Activated T-cell treated with anti-CD3 and anti-CD28 coated beads for 4 hours (primary cell): ENCODE data around the gene FOXP1.

ENCODE experiments used
- DNase-seq: peaks from one replicate; pipeline ENCODE4 v3.0.0-alpha.2; 2020

The FOXP1 gene

DNA sequence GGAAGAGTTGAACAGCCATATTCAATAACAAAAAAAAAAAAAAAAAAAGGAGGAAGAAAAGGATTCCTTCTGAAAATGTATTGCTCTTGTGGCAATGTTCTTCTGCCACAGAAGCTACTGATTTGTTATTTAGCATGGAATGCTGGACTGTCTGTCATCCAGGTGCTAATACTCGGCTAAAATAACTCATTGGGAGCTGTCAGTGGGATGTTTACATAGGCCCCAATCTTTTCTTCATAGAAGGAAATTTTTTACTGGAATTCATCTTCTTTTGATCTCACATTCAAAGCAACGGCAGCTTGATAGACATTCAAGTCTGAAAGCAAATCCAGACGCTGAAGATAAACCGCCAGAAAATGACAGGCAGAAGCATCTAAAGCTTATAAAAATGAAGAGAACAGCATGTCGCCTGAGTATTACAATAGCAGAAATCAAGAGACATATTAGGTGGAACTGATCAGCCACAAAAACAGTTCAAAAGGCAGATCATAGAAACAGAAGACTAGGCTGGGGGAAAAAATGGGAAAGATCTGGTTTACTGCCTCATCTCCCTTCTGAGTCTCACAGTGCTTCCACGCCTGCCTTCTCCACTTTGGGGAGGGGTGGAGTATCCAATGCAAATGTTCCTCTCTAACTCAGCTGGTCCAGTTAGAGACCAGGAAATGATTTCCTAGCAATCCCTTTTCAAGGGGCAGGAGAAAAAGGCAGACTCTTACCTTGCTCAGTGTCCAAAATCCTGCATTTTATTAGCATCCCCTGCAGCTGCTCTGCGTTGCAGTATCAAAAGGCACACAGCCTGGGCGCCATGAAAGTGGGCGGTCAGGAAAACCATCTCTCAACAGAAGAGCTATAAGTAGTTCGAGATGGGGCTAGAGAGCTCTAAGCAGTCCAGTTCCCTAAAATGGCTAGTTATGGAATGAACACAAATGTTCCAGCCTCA lies 451.9 kb downstream of the FOXP1 start:
- DNase-seq: no peak

- DNase-seq: peak; percentile 55
Measured at GRCh38 chr3:71130471-71131374, 452.8 kb downstream of the FOXP1 start.

DNA sequence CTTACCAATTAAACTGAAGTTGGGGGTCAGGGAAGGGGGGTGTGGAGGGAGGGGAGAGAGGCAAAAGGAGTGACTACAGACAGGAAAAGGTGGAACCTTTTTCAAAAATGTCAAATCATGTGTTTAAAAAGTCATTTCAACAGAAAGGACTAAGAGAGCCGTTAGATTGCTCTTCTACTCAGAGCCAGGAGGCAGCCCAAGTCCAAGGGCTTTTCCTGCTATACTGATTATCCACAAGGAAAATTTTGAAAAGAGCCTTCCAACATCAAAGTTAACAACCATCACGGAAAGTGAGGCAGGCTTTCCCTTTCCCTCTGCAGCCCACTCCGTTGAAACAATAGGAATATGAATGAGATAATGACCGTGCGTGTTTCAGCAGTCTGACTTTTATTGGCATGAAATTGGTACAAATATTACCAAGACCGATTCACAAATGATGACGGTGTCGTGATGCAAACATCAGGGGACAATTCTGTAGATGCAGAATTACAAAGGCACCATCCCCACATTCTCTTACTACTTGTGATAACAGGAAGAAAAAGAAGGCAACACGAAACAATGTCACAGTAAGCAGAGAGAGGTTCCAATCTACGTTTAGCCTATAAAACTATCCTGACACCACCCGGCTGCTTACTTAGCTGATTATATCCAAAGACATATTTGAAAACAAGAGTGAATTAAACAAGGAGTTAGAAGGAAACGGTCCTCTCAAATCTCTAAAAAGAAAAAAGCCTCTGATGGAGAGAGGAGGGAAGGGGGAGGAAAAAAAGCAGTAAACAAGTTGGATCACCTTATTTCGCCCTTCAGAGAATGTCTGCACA lies 453.7 kb downstream of the FOXP1 start:
- DNase-seq: no peak

- no peak for DNase-seq
Measured at GRCh38 chr3:71128961-71129360, 454.6 kb downstream of the FOXP1 start.

DNA sequence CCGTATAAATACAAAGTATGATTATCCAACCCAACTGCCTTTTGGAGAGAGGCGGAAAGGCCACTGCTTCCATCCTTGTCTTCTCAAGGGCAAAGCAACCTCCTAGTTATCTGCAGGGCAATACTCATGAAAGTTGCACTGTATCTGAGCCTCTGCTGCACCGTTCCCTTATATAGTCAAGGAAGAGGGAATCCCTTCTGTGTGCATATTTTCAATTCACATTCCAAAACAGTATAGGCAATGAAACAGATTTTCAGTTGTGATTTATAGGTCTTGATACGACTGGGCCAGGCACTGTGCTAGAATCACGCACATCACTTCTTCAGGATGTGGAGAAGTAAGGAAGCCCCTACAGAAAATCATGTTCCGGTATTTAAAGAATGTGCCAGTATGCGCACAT lies 455.7 kb downstream of the FOXP1 start:
- no peak for DNase-seq

GRCh38 chr3:71127052-71127831 lies 456.3 kb downstream of the FOXP1 start:
- DNase-seq: peak; percentile 39

- DNase-seq: no peak
Measured at GRCh38 chr3:71125738-71126137, 457.8 kb downstream of the FOXP1 start.

- DNase-seq: no peak
Measured at GRCh38 chr3:71124048-71124447, 459.5 kb downstream of the FOXP1 start.

- no peak for DNase-seq
Measured at GRCh38 chr3:71122641-71123040, 460.9 kb downstream of the FOXP1 start.

DNA sequence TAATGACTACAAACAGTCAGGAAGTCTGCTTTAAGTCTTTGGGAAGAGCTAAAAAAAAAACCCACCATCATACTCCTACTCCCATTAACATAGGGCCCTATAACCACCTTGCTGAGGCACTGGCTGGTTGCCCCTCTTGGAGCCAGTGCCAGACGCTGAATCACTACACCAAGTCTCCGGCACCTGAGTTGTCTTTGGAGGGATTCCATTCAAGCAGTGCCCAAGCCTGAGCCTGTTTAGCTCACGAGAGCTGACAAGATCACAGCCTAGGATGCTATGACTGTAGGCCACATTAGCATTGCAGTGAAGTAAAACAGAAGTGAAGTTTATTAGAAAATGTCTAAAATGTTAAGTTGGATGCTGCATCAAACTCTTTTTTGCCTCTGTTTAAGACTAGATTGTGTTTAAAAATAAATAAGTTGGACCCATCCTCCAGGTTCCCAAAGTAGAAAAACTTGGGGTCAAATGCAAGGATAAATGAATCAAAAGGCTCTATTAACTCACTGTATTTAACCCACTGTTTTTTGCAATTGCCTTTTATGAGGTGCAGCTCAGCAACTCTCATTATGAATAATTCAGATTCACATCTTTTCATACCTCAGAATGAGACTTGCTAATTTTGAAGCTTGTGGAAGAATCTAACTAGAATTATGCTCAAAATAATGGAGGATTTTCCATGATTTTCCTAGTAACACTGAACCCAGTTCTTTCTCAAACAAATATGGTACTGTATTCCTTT lies 461.9 kb downstream of the FOXP1 start:
- DNase-seq: no peak

DNA sequence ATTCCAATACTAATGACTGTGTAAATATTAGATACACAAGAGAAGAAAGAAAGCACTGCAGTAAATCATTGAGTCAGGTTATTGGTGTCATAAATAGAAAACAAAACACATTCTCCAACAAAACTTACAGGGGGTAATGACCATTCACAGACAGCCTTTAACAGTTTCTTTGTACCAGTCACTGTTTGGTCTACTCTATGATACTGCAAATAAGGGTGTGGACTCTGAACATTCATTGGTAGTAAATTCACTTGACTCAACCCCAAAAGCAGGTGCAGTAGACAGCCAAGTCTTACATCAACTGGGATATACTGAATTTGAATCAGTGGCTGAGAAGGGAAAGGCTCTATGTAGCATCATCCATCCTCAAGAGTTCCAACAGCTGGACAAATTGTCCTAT lies 463.5 kb downstream of the FOXP1 start:
- DNase-seq: no peak

DNA sequence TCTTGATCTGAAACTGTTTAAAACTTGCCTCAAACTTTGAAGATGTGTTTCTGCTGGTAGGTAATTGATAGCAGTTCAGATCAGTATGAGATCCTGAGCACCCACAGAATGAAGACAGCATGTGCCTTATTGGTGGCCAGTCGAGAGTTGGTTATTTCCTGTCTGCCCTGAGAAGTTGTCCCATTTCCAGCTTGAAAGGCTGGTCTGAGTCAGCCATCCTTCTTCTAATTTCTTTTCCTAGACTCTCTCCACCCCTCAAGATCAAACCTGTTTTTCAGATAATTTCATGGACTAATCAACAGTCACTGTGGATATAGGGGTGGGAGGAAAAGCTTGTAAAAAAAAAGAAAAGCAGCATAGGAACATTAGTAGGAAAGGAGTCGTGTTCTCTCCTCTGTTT lies 464.4 kb downstream of the FOXP1 start:
- DNase-seq: no peak

DNA sequence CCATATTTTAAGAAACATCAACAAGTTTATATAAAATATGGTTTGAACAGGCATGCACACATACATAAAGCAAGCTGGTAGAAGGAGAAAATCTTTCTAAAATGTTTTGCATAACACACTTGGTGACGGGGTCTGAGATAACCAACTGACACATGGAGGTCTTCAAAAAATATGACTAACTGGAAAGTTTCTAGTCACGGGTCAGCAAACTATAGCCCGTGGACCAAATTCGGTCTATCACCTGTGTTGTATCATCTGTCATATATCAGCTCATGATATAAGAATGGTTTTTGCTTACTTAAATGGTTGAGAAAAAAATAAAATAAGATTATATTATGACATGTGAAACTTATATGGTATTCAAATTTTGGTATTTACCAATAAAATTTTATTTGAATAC lies 465.1 kb downstream of the FOXP1 start:
- no peak for DNase-seq

- DNase-seq: no peak
Measured at GRCh38 chr3:71117572-71118247, 465.8 kb downstream of the FOXP1 start.

- DNase-seq: no peak
Measured at GRCh38 chr3:71114610-71115009, 468.9 kb downstream of the FOXP1 start.

- no peak for DNase-seq
Measured at GRCh38 chr3:71112576-71112975, 471.0 kb downstream of the FOXP1 start.

GRCh38 chr3:71111784-71112440 lies 471.6 kb downstream of the FOXP1 start:
- no peak for DNase-seq

- DNase-seq: no peak
Measured at GRCh38 chr3:71110385-71111222, 472.9 kb downstream of the FOXP1 start.

DNA sequence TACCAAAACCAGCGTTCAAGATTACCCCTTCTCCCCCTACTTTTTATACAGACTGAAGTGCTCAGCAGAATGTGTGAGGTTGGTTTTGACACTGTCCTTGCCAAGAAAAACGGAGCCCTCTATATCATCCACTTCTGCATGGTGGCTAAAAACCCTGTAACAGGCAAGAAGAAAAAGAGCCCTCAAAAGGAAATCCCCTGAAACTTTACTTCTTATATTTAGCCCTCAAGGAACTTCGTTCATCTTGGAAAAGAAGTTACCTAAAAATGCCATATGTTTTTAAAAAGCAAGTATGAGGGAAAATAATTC lies 473.6 kb downstream of the FOXP1 start:
- no peak for DNase-seq
